Natural killer cell (primary cell): ENCODE data around the gene MYH15. TPM values are rescaled to one million over a fixed set of nuclear protein-coding genes. Genes with fewer than 3 reads are reported as not detected.

Experiments
- total RNA-seq, 4 donors: library from RNA; stranded (reverse); fragments of 120-200 nt in 1 of 4; gene quantifications; one replicate each; pipeline versions ENCODE4 v1.2.3 to v1.2.4, GENCODE V29; 2013 to 2022

The MYH15 gene
- total RNA-seq, 3 donors from 2014 or later (not counting 1 experiment from before 2014, with no cell fraction given): 0.05 TPM; not detected in 2

Other genes starting within 250 kb of the MYH15 start
- under 1 TPM in 1 of 3 donors, not detected in 2; 0.09 TPM for gene HHLA2, start 214.0 kb downstream of the MYH15 start, total RNA-seq
- 1 to 10 TPM; 3.6 to 8.5 (median 3.6) TPM for gene CIP2A, start 78.8 kb upstream of the MYH15 start, total RNA-seq
- gene DZIP3, start 79.1 kb upstream of the MYH15 start, total RNA-seq: 10 to 100 TPM; 12.0 to 24.8 (median 20.8) TPM
- not detected for gene RETNLB, start 246.8 kb upstream of the MYH15 start, total RNA-seq